ENCODE data around the gene SLC38A4.

DNA sequence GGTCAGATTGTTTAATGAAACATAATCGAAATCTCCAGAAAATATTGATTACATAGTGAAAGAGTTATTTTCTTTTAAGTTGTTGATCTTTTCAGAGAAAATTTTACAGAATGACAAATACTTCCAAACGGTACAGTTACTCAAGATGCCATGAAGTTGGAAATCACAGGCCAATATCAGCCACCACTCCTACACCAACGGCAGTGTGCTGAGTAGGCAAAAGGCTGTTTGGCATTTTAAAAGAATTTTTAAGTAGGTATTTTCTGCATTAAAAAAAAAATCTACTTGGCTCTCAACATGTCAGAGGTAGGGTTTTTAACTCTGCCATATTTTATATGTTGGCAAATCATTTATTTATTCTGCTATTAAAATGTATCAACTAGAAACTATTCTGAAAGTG lies 21.7 kb downstream of the SLC38A4 start:
- TF ChIP-seq, protein P1, sequence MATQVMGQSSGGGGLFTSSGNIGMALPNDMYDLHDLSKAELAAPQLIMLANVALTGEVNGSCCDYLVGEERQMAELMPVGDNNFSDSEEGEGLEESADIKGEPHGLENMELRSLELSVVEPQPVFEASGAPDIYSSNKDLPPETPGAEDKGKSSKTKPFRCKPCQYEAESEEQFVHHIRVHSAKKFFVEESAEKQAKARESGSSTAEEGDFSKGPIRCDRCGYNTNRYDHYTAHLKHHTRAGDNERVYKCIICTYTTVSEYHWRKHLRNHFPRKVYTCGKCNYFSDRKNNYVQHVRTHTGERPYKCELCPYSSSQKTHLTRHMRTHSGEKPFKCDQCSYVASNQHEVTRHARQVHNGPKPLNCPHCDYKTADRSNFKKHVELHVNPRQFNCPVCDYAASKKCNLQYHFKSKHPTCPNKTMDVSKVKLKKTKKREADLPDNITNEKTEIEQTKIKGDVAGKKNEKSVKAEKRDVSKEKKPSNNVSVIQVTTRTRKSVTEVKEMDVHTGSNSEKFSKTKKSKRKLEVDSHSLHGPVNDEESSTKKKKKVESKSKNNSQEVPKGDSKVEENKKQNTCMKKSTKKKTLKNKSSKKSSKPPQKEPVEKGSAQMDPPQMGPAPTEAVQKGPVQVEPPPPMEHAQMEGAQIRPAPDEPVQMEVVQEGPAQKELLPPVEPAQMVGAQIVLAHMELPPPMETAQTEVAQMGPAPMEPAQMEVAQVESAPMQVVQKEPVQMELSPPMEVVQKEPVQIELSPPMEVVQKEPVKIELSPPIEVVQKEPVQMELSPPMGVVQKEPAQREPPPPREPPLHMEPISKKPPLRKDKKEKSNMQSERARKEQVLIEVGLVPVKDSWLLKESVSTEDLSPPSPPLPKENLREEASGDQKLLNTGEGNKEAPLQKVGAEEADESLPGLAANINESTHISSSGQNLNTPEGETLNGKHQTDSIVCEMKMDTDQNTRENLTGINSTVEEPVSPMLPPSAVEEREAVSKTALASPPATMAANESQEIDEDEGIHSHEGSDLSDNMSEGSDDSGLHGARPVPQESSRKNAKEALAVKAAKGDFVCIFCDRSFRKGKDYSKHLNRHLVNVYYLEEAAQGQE (IDR thresholded peaks at IDR 0.05; ENCODE audit: insufficient read depth in 1 of 2, low read depth in 2 of 2, low read length in 2 of 2) = no peak
- no peak for TF ChIP-seq POLR2AphosphoS5 (IDR thresholded peaks at IDR 0.05; ENCODE audit: low read depth, low read length)

Measured in PFSK-1 (cell line).